Measurements from ENCODE around the gene MED27.

MED27 gene

DNA sequence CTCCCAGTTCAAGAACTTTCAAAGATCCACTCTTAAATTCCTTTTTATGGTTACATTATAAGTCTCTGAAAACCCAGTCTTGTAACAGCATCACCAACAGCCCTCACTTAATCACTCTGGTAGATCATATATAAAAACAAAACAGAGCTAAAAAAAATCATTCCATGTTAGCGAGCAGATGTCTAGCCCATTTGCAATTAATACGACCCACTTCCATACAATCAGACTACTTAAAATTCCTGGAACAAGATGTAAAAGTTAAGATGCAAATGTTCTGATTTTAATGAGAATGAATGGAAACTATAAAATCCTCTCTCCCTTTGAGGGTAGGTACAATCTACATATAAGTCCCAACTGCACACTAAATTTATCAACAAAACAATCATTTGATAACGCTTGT lies 167.0 kb downstream of the MED27 start:
- DNase-seq, result no peak

DNA sequence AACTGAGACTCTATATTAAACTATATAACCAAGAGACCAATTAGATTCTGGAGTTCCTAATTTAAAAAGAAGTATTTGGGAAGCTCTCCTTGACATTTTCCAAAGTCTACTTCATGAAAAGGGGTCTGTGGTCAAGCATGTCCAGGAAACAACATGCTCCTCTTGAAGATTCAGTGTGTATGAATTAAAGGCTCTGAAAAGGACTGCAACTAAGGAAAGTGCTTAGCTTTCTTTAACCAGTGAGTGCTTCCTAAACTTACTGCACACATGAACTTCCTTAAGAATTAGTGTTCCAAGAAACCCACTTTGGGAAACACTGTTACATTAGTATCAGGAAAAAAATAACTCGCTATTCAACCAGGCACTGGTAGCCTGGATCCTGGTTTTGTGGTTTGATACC lies 167.6 kb downstream of the MED27 start:
- no peak for DNase-seq

DNA sequence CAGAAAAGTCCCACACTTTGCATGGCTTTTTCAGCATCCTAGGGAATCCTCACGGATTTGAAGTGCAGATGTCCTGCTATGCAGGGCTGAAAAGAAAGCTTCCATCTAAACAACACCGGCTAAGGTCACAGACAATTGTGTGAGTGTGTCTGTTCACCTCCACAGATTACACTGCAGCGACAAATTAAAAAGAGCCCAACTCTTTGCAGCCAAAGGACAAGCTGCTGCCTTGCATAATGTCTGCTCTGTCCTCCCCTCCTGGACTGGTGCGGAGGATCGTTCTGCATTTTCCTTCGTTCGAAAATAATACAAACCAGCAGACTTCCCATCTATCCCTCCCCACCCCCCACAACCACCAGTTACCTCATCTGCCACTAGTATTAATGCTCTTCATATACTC lies 169.1 kb downstream of the MED27 start:
- no peak for DNase-seq

DNA sequence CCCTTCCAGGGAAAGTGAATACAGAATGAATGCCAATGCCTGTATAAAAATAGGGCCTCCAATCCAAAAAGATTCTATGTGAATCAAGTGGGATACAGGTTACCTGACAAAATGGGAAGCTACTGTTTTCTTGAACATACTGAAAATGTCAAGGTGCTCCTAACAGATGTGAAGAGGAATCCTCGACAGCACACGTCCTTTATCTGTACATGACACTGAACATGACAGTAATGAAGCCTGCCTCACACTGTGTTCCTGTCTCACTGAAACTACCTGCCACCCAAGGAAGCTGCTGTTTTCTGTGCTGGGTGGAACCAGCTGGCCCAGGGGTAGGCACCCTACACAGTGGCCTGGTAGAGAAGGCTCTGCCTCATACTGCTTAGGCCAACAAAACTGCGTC lies 174.5 kb downstream of the MED27 start:
- no peak for DNase-seq

DNA sequence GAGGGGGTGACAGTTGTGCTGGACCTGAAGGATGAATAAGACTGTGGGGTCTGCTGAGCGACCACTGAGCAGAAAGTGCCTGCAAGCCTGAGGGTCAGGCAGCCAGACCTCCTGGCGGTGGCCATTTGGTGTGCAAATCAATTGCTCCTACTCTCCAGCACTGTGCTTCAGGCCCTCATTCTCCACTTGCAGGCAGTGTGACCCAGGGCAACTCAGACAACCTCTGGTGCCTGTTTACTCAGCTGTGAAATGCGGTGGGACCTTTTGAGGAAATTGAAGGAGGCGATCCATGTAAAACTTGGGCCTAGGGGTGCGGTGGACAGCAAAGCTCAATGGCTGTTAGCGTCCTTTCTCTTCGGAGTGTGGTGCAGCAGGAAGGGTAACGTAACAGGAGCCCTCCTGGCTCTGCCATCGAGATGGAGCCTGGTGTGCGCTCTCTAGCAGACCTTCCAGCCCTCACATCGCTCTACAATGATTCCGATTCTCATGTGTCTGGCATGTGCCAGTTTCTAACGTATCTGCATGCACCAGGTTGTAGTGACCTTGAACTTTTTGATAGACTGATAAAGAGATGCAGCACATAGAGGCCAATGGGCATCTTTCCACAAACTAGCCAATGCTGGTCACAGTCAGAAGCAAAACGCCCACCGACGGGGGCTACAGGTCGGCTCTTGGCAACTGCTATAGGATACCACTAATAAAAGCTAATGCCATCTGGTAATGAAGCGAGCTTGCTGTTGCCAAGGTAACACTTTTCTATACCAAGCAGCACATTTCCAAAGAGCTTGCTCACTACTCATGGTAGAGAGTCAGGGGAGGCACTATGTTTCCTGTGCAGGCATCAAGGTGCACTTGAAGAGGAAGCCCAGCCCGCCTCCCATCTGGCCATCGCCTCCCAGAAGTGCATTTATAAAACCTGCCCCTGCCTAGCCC lies 180.1 kb downstream of the MED27 start:
- no peak for DNase-seq

DNA sequence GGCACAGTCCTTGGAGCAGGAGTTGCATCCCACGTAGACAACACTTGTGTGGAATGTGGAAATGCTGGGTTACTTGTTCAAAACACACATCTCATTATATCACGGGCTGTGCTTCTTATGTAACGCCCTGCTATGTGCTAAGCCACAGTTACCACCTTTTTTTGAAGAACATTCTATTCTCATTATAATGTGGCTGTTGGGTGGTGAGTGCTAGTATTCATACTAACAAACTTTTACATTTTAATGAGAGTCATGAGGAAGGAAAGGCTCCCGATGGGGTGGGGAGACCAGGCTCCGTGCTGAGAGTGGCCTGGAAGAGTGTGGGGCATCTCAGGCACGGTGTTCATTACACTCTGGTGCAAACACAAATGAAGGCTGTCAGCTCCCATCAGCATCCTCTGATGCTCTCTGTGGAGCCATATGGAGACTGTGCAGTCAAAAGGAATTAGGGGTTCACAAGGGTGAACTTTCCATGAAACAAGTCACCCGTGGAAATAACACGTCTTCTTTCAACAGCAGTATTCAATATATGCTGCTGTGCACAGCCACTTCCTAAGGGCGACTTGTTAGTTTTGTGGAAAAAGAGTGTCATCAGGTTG lies 186.7 kb downstream of the MED27 start:
- DNase-seq, result no peak

DNA sequence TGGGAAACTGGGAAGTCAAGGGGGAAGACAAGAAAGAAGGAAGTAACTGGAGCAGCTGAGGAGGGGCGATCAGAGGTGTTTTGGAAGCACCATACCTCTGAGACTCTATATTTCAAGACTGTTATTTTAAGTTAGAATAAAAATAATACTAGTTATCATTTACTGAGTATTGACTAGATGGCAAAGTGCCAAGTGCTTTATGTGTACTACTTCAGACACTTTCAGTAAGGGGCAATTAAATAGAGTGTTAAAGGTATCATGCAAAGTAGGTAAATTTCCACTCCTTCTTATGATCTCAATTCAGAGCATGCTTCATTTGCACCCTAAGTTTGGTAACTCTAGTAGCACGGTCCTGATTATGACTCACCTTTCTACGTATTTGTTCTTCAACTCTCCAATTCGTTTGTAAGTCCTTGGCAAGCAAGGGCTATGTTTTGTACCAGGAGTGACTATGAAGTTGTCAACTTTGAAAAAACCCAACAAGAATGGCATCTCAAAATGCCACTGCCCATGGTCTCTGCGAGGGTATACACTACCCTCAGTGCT lies 187.4 kb downstream of the MED27 start:
- DNase-seq, result no peak

DNA sequence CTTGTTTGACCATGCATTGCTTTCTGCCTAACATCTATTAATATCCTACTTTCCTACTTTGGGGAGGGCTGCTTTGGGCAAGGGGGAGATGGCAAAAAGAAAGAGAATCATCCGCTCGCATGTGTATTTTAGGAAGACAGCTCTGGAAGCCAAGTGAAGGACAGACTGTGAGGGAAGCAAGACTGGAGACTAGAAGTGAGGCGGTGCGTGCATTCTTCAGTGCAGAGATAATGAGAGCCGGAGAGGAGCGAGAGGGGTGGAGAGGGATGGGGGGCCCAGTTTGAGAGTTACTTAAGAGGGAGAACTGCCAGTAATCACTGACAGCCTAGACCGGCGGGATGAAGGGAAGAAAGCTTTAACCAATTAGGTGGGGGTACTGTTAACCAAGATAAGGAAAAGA lies 188.1 kb downstream of the MED27 start:
- no peak for DNase-seq

DNA sequence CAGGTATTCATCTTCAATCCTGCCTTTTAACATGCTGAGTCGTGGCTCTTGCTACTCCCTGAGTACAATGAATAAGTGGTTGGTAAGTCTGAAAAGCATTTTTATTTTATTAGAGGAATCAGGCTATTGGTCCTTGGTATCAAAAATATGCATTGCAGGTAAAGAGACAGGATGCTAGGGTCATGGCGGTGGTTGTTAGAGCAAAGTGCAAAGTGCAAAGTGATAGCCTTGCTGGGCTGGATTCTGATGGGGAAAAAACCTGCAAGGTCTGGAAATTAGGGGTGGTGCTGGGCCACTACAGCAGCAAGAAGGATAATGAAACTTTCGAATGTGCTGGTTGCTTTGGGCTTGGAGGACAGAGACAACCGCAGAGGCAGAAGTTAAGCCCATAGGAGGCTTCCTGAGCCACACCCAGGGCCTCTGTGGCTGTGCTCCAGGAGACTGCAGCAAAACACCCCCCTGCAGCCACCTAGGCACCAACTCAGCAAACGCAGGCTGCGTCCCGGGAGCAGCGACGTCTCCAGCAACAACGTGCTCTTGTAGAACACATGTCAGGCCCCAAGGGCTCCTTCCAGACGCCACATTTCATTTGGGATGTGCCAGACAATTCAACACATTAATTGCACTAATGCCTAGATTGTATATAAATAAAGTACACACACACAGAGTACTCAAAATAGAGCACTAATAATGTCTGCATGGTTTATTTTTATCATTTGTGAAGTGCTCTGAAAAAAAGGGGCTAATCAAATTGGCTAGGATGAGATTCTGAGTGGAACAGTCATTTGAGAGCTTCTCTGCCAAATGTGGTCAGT lies 190.0 kb downstream of the MED27 start:
- DNase-seq, result no peak

DNA sequence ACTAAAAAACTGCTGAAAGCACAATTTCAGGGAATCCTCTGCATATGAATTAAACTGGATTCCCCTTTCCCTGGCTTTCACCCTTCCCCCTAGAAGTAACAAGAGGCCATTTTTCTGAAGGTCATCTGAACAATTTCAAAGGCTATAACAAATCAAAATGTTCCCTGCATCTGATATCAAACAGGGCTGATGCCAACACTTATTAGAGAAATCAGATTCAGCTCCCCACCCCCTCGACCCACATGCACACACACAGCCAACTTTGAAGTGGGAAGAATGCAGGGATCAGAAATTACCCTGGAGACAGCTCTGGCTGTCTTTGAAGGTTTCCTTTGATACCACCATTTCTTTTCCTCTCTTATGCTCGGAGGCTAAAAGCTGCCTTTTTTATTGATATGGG lies 190.7 kb downstream of the MED27 start:
- no peak for DNase-seq

DNA sequence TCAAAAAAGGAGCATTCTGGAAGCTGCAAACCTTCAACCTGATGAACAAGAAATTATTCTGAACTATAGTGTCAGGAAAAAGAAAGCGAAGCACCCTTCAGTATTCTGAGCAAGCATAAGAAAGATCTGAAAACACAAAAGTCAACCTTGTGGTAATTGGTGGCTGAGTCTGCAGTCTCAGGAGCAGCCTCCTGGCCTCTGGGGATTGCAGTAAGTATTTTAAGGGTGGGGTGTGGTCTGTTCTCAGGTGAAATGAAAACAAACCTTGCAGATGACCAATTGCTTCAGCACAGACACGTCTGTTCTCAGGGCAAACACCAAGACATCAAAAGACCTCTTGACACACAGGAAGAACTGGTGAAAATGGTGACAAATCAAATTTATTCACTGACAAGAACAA lies 192.0 kb downstream of the MED27 start:
- DNase-seq, result no peak

DNA sequence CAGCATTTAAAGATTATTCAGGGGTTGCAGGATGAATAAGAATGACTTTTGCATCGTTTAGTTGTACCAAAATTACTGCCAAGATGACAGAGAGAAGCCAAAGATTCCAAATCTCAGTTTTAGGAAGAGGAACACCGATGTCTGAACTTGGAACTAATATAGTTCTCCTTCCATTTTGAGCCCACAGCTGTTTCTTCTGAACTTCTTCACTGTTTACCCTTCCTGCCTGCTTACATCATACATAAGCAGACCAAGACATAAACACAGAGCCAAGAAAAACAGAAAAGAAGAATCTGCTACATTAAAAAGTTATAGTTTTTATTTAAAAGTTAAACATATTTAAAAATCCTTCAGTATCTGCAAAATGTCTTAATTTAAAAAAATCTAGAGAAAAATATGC lies 192.8 kb downstream of the MED27 start:
- no peak for DNase-seq

DNA sequence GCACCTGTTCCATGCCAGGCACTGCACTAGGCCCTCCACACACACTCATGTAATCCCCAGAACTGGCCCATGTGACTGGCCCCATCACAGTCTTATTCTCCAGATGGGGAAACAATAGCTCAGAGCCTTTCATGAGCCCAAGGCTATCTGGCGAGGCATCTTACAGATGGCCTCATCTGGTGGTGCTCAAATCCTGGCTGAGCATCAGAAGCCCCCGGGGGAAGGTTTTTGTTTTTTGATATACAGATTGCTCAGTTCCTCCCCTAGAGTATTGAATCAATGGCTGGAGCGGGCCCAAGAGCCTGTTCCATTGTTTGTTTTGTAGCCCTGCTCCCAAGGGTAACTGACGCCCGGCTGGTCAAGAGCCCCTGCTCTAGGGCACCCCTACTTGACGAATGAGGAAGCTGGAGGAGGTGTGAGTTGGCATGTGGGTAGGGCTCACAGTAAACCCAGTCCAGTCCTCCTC lies 194.5 kb downstream of the MED27 start:
- no peak for DNase-seq

DNA sequence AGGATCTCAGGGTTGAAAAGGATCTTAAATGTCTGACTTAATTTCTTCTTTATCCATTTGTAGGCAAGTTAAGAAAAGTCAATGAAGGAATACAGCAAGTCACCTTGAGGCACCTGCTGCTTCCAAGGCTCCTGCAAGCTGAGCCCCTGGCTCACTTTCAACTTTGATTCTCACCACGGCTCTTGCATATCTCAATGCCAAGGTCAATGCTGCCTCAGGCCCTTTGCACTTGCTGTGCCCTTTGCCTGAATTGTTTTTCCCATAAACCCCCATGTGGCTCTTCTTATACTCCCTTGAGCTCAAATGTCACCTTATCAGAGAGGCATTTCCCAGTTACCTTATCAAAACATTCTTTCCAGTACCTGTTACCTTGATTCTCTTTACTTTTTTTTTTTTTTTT lies 195.4 kb downstream of the MED27 start:
- DNase-seq, result no peak

DNA sequence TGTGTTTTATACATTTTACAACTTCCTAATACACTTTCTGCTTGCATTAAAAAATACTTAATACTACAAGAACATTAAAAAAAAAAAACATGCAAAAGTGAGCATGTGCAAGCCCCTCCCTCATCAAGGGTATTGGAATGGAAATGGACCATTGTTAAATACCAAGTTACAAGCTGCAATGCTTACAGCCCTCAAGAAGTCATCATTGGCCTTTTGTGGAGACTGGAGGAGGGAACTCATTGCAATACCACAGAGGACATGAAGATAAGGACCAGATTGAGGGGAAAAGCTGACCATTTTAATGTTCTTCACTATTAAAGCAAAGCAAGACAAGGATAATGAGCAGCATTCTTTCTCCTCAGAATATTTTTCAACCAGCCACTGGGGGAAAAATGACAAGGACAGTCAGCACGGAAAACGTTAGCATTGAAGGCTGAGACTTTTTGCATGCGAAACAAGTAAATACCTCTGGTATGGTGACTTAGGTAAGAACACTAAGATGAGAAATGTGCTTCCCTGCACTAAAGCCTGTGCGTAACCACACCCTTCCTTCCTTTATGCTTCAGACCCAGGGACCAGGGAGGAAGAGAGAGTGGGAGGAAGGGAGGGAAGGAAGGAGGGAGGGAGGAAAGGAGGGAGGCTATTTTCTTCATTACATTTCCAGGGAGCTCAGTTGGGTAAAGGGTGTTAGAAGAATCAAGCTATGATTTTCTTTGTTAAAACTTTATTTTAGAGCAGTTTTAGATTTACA lies 198.7 kb downstream of the MED27 start:
- no peak for DNase-seq

DNA sequence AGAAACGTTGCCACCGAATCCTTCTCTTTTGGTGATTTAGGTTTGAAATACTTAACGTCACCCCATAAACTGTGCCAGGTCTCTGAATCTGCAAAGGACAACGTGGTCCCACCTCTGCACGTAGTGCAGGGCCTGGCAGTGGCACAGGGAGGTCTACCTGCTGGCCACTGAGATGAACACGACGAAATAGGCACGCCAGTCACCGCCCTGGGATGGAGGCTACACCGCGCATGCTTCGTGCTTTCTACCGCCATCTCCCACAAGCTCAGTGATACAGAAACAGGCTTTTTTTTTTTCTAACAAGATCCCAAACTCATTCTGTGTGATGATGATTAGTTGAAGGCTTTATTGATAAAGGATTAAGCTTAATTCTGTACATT lies 199.8 kb downstream of the MED27 start:
- DNase-seq, result no peak

DNA sequence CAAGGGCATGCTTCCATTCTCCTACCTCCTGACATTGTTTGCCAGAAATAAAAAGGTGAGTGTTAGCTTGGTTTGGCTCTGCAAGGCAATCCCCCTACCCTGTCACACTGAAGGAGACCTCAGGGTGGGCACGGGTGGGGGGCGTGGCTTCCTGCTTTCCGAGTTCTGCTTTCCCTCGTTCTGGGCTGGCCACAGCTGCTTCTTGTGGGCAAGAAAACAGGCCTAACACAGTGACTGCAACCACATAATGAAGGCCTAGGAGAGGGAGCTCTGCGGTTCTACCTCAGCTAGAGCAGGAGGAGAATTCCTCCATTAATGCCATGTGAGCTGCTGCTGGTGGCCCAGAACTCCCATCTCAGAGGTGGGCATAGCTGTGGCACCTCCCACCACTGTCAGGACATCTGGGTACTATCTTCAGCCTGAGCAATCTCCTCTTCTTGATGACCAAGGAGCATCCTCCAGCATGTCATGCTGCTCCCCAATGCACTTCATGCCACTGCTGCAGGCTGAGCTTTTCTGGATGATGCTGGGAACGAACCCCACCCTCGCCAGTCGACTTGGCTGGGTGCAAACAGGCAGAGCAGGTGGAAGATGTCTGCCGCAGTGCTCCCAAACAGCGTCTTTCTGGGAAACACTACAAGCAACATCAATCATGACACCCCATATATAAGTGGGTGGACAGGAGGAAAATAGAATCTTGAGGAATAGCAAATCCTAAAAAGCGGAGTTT lies 200.3 kb downstream of the MED27 start:
- DNase-seq, result no peak

DNA sequence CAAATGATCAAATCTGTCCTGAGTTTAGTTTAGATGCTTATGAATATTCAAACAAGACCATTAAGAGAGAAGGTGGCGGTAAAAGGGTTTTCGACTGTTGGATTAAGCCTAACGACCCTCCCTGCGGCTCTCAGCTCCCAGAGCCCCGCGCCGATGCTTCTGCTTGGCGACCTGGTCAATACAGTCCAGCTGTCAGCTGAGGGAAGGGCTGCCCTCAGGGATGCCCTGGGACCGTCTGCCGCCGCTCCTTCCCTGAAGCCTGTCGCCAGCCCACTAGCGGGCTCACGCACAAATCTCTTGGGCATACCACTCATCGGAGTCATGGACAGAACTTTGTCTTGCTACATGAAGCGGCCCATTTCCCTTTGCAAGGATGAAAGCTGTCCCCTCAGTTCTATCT lies 203.2 kb downstream of the MED27 start:
- no peak for DNase-seq

DNA sequence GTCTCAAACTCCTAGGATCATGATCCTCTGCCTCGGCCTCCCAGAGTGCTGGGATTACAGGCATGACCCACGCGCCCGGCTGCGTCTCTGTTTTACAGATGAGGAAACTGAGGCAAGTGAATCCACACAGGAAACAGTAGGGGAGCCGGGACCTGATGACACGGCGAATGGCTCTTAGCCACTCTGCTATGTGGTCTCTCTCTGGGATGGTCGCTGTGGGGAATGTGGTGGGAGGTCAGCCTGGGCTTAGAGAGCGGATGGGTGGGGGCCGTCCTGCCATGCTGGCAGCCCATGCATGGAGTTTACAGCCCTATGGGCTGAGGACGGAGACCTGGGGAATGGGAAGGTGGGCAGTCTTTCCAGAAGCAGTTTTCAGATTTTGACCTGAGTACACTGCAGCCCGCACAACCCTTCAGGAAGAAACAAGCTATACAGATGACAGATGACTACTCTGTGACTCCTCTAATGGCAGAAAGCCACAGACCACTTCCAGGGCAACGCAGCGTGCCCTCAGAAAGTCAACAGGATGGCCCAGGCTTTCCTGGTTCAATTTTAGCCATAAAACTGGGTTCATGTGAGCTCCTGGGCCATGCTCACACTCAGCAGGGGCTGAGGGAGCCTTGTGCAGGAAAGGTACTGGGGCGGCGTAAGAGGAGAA lies 203.7 kb downstream of the MED27 start:
- DNase-seq, result no peak

DNA sequence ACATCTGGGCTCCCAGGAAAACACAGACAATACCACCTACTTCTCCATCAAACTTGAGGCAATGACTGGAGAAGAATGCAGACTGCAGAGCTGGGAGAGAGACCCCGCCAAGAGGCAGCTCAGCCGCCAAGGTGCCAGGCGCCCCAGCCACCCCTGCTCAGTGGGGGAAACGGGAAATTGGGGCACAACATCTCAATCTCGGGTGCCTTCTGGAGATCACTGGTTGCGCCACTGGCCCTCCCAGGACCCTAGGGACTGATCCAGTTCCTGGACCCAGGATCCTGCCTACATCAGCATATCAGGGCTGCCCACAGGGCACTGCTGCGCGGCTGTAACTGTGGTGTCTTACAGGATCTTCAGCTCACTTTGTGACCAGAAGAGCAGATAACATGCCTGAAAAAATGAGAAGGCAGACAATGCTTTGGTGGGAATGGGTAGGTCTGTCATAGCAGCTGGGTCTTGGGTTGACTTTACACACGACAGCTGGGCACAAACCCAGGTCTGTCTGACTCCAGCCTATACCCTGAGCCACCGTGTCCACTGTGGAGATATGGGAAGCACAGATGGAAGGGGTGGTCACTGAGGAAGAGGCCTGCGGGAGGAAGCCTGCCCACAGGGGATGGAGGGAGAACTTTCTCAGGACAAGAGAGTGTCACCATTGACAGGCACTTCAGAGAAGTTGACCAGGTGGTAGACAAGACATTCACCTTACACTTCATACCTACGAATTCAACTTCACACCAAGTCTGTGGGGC lies 204.6 kb downstream of the MED27 start:
- DNase-seq, result no peak

DNA sequence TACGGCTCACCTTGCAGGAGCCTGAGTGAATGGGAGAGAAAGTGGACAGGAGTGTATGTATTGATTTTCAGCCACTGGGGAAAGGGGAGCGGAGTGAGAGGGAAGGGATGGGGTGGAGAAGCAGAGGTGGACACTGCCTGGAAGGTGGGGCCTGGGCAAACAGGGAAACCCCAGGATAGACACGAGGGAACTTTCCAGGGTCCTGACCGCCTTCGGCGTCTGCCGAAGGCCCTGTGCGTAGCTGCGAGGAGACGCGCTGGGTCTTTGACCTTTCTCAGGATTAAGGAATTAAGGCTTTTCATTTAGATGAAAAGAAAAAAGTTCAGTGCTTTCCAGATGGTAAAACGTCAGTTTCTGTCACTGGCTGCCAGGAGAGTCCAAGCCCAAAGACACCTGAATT lies 205.2 kb downstream of the MED27 start:
- DNase-seq, result no peak

Measured in activated CD8-positive, alpha-beta memory T cell treated with anti-CD3 and anti-CD28 coated beads, Interleukin-2, amount 50 U/mL, for 48 hours (primary cell).